Measurements from ENCODE around the gene CNOT6.

DNA sequence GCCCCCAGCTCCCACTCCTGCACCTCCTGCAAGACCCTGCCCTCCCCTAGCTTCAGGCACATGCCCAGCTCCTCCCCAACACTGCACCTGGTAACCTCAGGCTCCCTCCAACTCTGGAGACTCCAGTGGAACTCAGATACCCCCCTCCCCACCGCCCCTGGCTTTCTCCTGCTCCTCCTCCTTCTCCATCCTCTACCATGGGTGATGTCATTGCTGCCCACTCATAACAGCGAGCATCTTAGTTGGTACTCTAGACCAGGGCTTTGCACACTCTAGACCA lies 24.7 kb upstream of the CNOT6 start:
- TF ChIP-seq GATA3 (IDR thresholded peaks at IDR 0.05; ENCODE audit: low read depth, low read length) (no peak), GATA2 (IDR thresholded peaks at IDR 0.05; ENCODE audit: low read depth, low read length) (no peak)

All from SH-SY5Y (cell line).